ENCODE data around the gene EEF1A1.
"Not testable (repeated sequence)": the region's sequence is repeated elsewhere in the genome, so short reads cannot be mapped to it uniquely, and the experiment has no call there.

The EEF1A1 gene

DNA sequence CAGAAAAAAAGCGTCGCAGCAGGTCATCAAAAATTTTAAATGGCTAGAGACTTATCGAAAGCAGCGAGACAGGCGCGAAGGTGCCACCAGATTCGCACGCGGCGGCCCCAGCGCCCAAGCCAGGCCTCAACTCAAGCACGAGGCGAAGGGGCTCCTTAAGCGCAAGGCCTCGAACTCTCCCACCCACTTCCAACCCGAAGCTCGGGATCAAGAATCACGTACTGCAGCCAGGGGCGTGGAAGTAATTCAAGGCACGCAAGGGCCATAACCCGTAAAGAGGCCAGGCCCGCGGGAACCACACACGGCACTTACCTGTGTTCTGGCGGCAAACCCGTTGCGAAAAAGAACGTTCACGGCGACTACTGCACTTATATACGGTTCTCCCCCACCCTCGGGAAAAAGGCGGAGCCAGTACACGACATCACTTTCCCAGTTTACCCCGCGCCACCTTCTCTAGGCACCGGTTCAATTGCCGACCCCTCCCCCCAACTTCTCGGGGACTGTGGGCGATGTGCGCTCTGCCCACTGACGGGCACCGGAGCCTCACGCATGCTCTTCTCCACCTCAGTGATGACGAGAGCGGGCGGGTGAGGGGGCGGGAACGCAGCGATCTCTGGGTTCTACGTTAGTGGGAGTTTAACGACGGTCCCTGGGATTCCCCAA is at the start of gene EEF1A1:
EEF1A1 (minus strand) TSS at position 345 of the 663 bp plus-strand sequence. CDS start 1,006 bp downstream, outside the sequence.
- H3K27ac Mint-ChIP-seq: peak within 1 kb of the TSS; percentile 100
- peaks cover 58% of the 10 kb centered on the region for H3K36me3 Mint-ChIP-seq (ENCODE audit: low read depth)
- H3K4me1 Mint-ChIP-seq (ENCODE audit: low read depth): peaks cover 37% of the 10 kb centered on the region
- peak within 1 kb of the TSS; percentile 99 for H3K4me3 Mint-ChIP-seq
- H3K9me3 Mint-ChIP-seq: no peaks in the 10 kb centered on the region
- no peaks in the 10 kb centered on the region for H3K27me3 Mint-ChIP-seq
- intact Hi-C loops (cut with micrococcal nuclease): loop anchor here (1.0 to 5.0 kb wide), 2 partner anchors 64 to 76 kb away; no protein-coding TSS in a partner anchor

DNA sequence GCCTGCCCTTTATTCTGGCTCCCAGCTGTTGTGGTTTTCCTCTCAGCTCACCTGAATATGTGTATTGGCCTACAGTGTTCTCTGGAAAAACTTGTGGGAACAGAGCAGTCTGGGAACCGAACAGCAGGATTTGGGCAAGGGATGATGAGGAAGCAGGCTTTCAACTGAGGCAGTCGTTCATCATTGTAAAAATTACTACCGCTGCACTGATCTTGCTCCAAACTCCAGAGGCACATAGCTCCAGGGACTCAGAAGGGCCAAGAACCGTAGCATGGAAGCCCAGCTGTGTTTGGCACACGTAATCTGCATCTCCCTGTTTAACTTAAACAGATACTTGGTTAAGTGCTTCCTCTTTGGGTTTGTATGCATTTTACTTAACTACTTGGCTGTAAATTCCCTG is 48.3 kb upstream of the EEF1A1 start:
- H3K36me3 Mint-ChIP-seq (ENCODE audit: low read depth): no peaks in the 10 kb centered on the region
- no peaks in the 10 kb centered on the region for H3K27me3 Mint-ChIP-seq
- H3K4me3 Mint-ChIP-seq: no peak overlapping the region
- no peak overlapping the region for H3K27ac Mint-ChIP-seq
- intact Hi-C loops (cut with micrococcal nuclease): loop anchor here (5.0 kb wide), 1 partner anchor 37 kb away; no protein-coding TSS in a partner anchor
- H3K4me1 Mint-ChIP-seq (ENCODE audit: low read depth): peaks cover 34% of the 10 kb centered on the region
- H3K9me3 Mint-ChIP-seq: no peaks in the 10 kb centered on the region

DNA sequence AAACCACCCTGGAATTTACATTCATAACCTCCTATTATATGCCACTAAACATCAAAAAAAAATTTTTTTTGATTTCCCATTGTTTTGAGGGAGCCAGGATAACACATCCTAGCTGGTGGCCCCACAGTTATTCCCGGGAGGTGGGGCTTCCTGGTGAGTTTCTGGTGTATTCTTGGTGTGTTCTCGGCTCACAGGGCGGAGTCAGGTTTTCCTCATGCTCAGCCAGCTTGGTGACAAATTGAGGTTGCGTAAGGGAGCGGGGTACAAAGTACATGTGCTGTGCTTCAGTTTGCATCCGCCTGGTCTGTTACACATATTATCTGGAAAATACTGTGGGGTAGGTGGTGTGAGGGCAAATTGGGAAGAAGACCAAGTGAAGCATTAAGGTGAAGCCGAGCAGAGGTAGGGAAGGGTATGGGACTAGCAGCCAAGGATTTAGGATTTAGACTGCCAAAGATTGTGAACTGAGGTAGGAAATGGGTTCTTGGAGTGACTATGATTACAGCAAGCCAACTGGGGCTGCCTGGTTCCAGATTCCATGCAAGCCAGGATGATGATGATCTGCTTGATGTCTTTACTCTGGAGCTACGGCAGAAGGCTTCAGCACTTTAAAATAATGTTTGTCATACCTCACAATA is 46.2 kb upstream of the EEF1A1 start:
- Mint-ChIP-seq H3K27ac (peak overlapping the region; percentile 40), H3K9me3 (no peaks in the 10 kb centered on the region), H3K27me3 (no peaks in the 10 kb centered on the region), H3K4me1 (ENCODE audit: low read depth) (peaks cover 36% of the 10 kb centered on the region), H3K4me3 (no peak overlapping the region), H3K36me3 (ENCODE audit: low read depth) (no peaks in the 10 kb centered on the region)
- intact Hi-C loops (cut with micrococcal nuclease): loop anchor here (5.0 kb wide), 1 partner anchor 35 kb away; no protein-coding TSS in a partner anchor

DNA sequence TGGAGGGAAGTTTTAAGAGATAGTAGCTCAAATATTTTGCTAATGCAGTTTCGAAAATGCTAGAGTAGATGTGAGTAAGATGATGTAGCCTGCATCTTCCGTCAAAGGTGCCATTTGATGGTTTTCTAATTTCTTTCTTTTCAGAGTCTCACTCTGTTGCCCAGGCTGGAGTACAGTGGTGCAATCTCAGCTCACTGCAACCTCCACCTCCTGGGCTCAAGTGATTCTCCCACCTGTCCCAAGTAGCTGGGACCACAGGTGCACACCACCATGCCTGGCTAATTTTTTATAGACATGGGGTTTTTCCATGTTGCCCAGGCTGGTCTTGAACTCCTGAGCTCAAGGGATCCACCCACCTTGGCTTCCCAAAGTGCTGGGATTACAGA is 45.6 kb upstream of the EEF1A1 start:
- intact Hi-C loops (cut with micrococcal nuclease): loop anchor here (5.0 kb wide), 1 partner anchor 34 kb away; no protein-coding TSS in a partner anchor
- H3K27me3 Mint-ChIP-seq; H3K36me3 Mint-ChIP-seq (ENCODE audit: low read depth): not testable (repeated sequence)

DNA sequence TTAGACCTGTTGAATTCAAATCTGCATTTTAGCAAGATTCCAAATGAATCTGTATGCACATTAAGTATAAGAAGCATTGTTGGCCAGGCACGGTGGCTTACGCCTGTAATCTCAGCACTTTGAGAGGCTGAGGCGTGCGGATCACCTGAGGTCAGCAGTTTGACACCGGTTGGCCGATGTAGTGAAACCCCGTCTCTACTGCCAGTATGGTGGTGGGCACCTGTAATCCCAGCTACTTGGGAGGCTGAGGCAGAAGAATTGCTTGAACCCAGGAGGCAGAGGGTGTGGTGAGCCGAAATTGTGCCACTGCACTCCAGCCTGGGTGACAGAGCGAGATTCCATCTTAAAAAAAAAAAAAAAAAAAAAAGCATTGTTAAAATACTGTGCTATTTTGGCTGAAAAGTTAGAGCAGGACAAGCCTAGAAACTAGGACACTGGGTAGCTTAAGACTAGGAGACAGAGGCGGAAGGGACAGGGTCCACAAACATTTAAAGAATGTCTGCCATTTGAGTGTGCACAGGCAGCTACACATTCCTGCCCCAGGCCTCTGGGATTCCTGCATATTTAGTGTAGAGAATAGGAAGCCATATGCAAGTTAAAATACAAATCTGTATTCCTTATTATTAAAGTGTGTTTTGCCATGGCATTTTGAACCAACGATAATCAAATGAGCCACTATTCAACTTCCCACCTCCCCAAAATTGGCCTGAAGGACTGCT is 45.1 kb upstream of the EEF1A1 start:
- no peak overlapping the region for H3K27ac Mint-ChIP-seq
- intact Hi-C loops (cut with micrococcal nuclease): loop anchor here (5.0 kb wide), 1 partner anchor 34 kb away; no protein-coding TSS in a partner anchor
- no peaks in the 10 kb centered on the region for H3K36me3 Mint-ChIP-seq (ENCODE audit: low read depth)
- H3K4me1 Mint-ChIP-seq (ENCODE audit: low read depth): peaks cover 34% of the 10 kb centered on the region
- H3K27me3 Mint-ChIP-seq: no peaks in the 10 kb centered on the region
- no peak overlapping the region for H3K4me3 Mint-ChIP-seq
- no peaks in the 10 kb centered on the region for H3K9me3 Mint-ChIP-seq

More for the DNA sequence above, 45.6 kb upstream of the EEF1A1 start:
- H3K27ac Mint-ChIP-seq: peak overlapping the region; percentile 40
- peaks cover 34% of the 10 kb centered on the region for H3K4me1 Mint-ChIP-seq (ENCODE audit: low read depth)
- not testable (repeated sequence) for H3K9me3 Mint-ChIP-seq, H3K4me3 Mint-ChIP-seq

DNA sequence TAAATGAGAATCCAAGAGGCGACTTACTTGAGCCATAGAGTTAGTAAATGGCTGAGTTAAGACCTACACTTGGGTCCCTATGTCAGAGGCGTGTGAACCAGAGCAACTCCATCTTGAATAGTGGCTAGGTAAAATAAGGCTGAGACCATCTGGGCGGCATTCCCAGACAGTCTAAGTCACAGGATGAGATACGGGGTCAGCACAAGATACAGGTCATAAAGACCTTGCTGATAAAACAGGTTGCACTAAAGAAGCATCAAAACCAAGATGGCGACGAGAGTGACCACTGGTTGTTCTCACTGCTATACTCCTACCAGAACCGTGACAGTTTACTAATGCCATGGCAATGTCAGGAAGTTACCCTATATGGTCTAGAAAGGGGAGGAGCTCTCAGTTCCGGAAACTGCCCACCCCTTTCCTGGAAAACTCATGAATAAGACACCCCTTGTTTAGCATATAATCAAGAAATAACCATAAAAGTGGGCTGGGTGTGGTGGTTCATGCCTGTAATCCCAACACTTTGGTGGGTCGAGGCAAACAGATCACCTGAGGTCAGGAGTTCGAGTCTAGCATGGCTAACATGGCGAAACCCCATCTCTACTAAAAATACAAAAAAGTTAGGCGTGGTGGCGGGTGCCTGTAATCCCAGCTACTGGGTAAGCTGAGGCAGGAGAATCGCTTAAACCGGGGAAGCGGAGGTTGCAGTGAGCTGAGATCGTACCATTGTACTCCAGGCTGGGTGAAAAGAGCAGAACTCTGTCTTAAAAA is 43.9 kb upstream of the EEF1A1 start:
- intact Hi-C loops (cut with micrococcal nuclease): loop anchor here (5.0 kb wide), 2 partner anchors 32 to 33 kb away; no protein-coding TSS in a partner anchor
- no peak overlapping the region for H3K4me3 Mint-ChIP-seq
- H3K27me3 Mint-ChIP-seq: no peaks in the 10 kb centered on the region
- H3K4me1 Mint-ChIP-seq (ENCODE audit: low read depth): peaks cover 45% of the 10 kb centered on the region
- H3K36me3 Mint-ChIP-seq (ENCODE audit: low read depth): no peaks in the 10 kb centered on the region
- H3K9me3 Mint-ChIP-seq: no peaks in the 10 kb centered on the region
- no peak overlapping the region for H3K27ac Mint-ChIP-seq

DNA sequence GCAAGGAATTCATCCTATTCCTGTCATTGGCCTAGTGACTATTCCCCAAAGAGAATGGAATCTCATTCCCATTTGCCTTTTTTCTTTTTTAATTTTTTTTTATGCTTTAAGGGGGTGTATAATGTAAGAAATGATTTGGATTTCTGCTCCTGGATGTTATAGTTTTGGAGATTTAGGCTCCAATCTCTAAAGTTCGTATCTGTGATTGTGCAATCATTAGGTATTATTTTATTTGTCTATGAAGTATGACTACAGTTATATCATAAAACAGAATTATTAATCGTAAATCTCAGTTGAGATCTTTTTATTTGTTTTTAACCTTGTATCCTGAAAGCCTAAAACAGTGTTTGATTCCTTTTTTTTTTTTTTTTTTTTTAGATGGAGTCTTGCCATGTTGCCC is 41.7 kb upstream of the EEF1A1 start:
- intact Hi-C loops (cut with micrococcal nuclease): loop anchor here (5.0 kb wide), 1 partner anchor 35 kb away; no protein-coding TSS in a partner anchor
- Mint-ChIP-seq H3K27me3 (no peaks in the 10 kb centered on the region), H3K36me3 (ENCODE audit: low read depth) (no peaks in the 10 kb centered on the region), H3K9me3 (no peaks in the 10 kb centered on the region), H3K4me3 (no peak overlapping the region), H3K4me1 (ENCODE audit: low read depth) (peaks cover 46% of the 10 kb centered on the region), H3K27ac (no peak overlapping the region)

DNA sequence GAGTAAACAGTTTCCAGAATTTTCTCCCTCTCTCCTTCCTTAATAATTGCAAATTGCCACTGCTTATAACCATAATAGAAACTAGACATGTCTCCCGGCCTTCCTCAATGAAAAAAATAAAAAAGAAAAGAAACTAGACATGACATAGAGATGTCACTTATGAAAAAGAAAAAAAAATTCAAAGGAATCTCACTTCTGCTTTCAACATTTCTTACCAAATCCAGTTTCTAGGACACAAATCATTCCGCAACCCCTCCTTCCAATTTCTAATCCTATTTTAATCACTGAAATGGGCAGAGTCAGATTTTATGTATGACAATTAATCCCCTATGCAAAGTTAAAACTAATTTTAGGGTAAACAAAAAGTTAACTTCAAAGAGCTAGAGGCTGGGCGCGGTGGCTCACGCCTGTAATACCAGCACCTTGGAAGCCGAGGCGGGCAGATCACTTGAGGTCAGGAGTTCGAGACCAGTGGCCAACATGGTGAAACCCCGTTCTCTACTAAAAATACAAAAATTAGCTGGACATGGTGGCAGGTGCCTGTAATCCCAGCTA is 40.1 kb upstream of the EEF1A1 start:
- Mint-ChIP-seq H3K4me3 (no peak overlapping the region), H3K4me1 (ENCODE audit: low read depth) (peaks cover 40% of the 10 kb centered on the region), H3K27ac (peak overlapping the region; percentile 74), H3K27me3 (no peaks in the 10 kb centered on the region), H3K9me3 (no peaks in the 10 kb centered on the region), H3K36me3 (ENCODE audit: low read depth) (no peaks in the 10 kb centered on the region)
- intact Hi-C loops (cut with micrococcal nuclease): loop anchor here (5.0 kb wide), 1 partner anchor 36 kb away; no protein-coding TSS in a partner anchor

DNA sequence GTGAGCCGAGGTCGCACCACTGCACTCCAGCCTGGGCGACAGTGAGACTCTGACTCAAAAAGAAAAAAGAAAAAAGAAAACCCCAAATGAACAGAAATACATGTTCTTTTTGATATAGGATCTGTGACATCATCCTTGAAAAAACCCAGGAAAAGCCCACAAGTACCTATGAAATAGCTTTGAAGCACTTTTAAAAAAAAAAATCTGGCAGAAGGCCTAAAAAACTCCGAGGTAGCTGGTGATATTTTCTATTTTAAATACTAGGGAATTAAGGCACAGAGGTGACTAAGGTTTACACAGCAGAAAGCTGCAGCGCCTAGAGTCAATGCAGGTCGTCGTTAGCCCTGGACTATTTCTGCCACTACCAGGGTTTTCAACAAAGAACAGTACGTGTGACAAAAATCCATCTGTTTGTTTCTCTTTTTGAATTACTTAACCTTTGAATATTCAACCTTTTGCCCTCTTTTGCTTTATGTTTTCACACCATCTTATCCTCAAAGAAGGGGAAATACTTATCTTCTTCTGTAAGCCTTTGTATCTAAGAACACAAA is 39.4 kb upstream of the EEF1A1 start:
- intact Hi-C loops (cut with micrococcal nuclease): loop anchor here (5.0 kb wide), 1 partner anchor 37 kb away; no protein-coding TSS in a partner anchor
- no peaks in the 10 kb centered on the region for H3K36me3 Mint-ChIP-seq (ENCODE audit: low read depth)
- H3K9me3 Mint-ChIP-seq: no peaks in the 10 kb centered on the region
- H3K27me3 Mint-ChIP-seq: no peaks in the 10 kb centered on the region
- H3K4me3 Mint-ChIP-seq: no peak overlapping the region
- H3K27ac Mint-ChIP-seq: peak overlapping the region; percentile 74
- H3K4me1 Mint-ChIP-seq (ENCODE audit: low read depth): peaks cover 40% of the 10 kb centered on the region

DNA sequence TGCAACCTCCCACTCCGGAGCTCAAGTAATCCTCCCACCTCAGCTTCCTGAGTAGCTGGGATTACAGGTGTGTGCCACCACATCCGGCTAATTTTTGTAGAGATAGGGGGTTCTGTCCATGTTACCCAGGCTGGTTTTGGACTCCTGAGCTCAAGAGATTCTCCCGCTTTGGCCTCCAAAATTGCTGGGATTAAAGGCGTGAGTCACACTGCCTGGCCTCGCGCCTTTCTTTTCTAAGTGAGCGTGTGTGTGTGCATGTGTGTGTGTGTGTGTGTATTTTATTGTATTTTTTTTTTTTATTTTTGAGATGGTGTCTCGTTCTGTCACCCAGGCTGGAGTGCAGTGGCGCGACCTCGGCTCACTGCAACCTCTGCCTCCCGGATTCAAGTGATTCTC is 38.6 kb upstream of the EEF1A1 start:
- H3K36me3 Mint-ChIP-seq (ENCODE audit: low read depth); H3K4me3 Mint-ChIP-seq; H3K9me3 Mint-ChIP-seq; H3K27ac Mint-ChIP-seq; intact Hi-C loops (cut with micrococcal nuclease); H3K27me3 Mint-ChIP-seq: not testable (repeated sequence)
- peaks cover 38% of the 10 kb centered on the region for H3K4me1 Mint-ChIP-seq (ENCODE audit: low read depth)

DNA sequence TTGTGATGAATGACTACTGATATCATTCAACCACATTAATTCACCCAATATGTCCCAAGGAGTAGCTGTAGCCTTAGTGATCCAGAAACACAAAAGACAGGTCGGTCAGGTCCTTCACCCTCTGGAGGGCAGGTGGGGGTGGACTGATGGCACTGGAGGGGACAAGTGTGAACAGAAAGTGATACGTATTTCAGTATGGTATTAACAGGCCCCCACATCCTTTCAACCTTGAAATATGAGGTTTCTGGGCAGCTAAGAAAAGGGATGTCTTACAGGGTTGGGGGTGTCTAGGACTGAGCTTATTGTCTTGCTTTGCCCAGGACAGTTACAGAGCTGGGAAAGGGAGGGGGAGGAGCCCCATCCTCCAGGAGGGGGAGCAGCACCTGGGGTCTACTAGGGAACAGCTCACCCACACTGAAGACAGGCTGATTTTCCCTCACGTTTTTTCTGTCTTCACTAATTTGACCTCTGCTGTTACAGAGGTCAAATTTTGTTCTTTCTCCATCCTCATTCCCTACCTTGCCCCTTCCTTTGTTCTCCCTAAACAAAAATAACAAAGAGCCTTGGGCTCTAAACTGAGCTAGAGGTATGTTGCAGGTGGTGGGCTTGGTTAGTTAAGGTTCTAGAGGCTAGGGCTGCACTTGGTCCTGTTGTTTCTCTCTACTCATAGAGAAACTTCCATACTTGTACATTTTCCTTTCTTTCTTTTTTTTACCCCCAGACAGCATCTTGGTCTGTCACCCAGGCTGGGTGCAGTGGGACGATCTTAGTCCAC is 38.0 kb upstream of the EEF1A1 start:
- no peak overlapping the region for H3K27ac Mint-ChIP-seq
- intact Hi-C loops (cut with micrococcal nuclease): no loop called here
- peaks cover 33% of the 10 kb centered on the region for H3K4me1 Mint-ChIP-seq (ENCODE audit: low read depth)
- no peaks in the 10 kb centered on the region for H3K9me3 Mint-ChIP-seq
- H3K27me3 Mint-ChIP-seq: no peaks in the 10 kb centered on the region
- no peaks in the 10 kb centered on the region for H3K36me3 Mint-ChIP-seq (ENCODE audit: low read depth)
- no peak overlapping the region for H3K4me3 Mint-ChIP-seq

DNA sequence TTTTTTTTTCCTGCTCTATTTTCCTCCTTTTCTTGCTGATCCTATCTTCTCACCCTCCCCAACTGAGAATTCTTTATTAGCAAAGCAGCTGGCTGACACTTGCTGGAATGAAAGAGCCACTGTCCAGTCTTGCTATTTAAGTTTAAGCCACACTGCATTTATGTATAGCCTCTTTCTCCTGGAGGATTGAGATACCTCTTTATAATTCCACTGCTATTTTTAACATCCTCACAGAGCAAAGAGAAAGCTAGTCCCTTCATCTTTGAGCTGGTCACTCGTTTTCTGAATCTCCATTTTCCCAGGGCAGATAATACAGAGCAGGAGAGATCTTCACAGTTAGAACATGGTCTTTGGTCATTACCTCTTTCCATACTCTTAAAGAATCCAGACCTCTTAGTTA is 36.0 kb upstream of the EEF1A1 start:
- peaks cover 33% of the 10 kb centered on the region for H3K4me1 Mint-ChIP-seq (ENCODE audit: low read depth)
- no peaks in the 10 kb centered on the region for H3K9me3 Mint-ChIP-seq
- intact Hi-C loops (cut with micrococcal nuclease): no loop called here
- no peak overlapping the region for H3K4me3 Mint-ChIP-seq
- H3K27ac Mint-ChIP-seq: no peak overlapping the region
- H3K36me3 Mint-ChIP-seq (ENCODE audit: low read depth): no peaks in the 10 kb centered on the region
- no peaks in the 10 kb centered on the region for H3K27me3 Mint-ChIP-seq
